Trophoblast cell (in vitro differentiated cells and primary cell): ENCODE measurements around the gene FERMT1.

Experiments
- DNase-seq, 2 donors: peaks; one replicate each; pipeline ENCODE4 v3.0.0-alpha.2; 2016
- H2AFZ ChIP-seq: 2 replicates; pipeline ENCODE4 v1.6.1; 2013; ENCODE audit warnings: low read length, moderate library complexity, mild to moderate bottlenecking; ENCODE audit not compliant: insufficient read depth, poor library complexity
- H2AK5ac ChIP-seq: 2 replicates; pipeline ENCODE4 v1.6.1; 2013; ENCODE audit warnings: mild to moderate bottlenecking, low read length
- H2BK120ac ChIP-seq: 2 replicates; pipeline ENCODE4 v1.6.1; 2013; ENCODE audit warnings: low read length, mild to moderate bottlenecking, moderate library complexity; ENCODE audit not compliant: insufficient read depth, poor library complexity
- H2BK12ac ChIP-seq: 2 replicates; pipeline ENCODE4 v1.6.1; 2013; ENCODE audit warnings: mild to moderate bottlenecking, low read length, moderate library complexity
- H2BK5ac ChIP-seq: 2 replicates; pipeline ENCODE4 v1.6.1; 2013; ENCODE audit warnings: low read length, low read depth, moderate library complexity, mild to moderate bottlenecking; ENCODE audit not compliant: poor library complexity
- H3K14ac ChIP-seq: 2 replicates; pipeline ENCODE4 v1.6.1; 2013; ENCODE audit warnings: mild to moderate bottlenecking, low read length
- H3K18ac ChIP-seq: 2 replicates; pipeline ENCODE4 v1.6.1; 2013; ENCODE audit warnings: mild to moderate bottlenecking, low read length
- H3K23ac ChIP-seq: 2 replicates; pipeline ENCODE4 v1.6.1; 2013; ENCODE audit warnings: low read length
- H3K27ac ChIP-seq: 2 replicates; pipeline ENCODE4 v1.5.1; 2013; ENCODE audit warnings: low read depth, mild to moderate bottlenecking, inconsistent platforms, low read length, moderate library complexity
- H3K27me3 ChIP-seq: 2 replicates; pipeline ENCODE4 v1.6.1; 2013; ENCODE audit warnings: inconsistent platforms, mild to moderate bottlenecking, low read length, moderate library complexity; ENCODE audit not compliant: insufficient read depth
- H3K36me3 ChIP-seq, 2 experiments: 1 replicate in 1 of 2; 2 replicates in 1 of 2; pipeline ENCODE4 v1.6.1; 2013; ENCODE audit warnings: low read length in 2 of 2, mild to moderate bottlenecking in 2 of 2, moderate library complexity in 1 of 2; ENCODE audit not compliant: insufficient read depth in 2 of 2, control insufficient read depth in 1 of 2
- H3K4ac ChIP-seq: 2 replicates; pipeline ENCODE4 v1.6.1; 2013; ENCODE audit warnings: low read depth, mild to moderate bottlenecking, low read length, moderate library complexity
- H3K4me1 ChIP-seq, 2 experiments: 1 replicate in 1 of 2; 2 replicates in 1 of 2; pipeline ENCODE4 v1.6.1; 2013; ENCODE audit warnings: low read length in 2 of 2, mild to moderate bottlenecking in 2 of 2, moderate library complexity in 1 of 2; ENCODE audit not compliant: insufficient read depth in 2 of 2, control insufficient read depth in 1 of 2
- H3K4me2 ChIP-seq: 2 replicates; pipeline ENCODE4 v1.6.1; 2013; ENCODE audit warnings: inconsistent platforms, mild to moderate bottlenecking, low read length, moderate library complexity
- H3K4me3 ChIP-seq: 2 replicates; pipeline ENCODE4 v1.5.1; 2013; ENCODE audit warnings: mild to moderate bottlenecking, low read depth, low read length, inconsistent platforms
- H3K79me1 ChIP-seq: one replicate; pipeline ENCODE4 v1.6.1; 2013; ENCODE audit warnings: low read length
- H3K79me2 ChIP-seq: 2 replicates; pipeline ENCODE4 v1.6.1; 2013; ENCODE audit warnings: low read length, mild to moderate bottlenecking; ENCODE audit not compliant: control insufficient read depth, insufficient read depth, poor library complexity
- H3K9ac ChIP-seq: 2 replicates; pipeline ENCODE4 v1.6.1; 2013; ENCODE audit warnings: mild to moderate bottlenecking, low read length
- H3K9me3 ChIP-seq: 2 replicates; pipeline ENCODE4 v1.6.1; 2013; ENCODE audit warnings: low read depth, mild to moderate bottlenecking, control low read depth, inconsistent platforms, low read length; ENCODE audit not compliant: insufficient read depth
- H4K12ac ChIP-seq: 2 replicates; pipeline ENCODE4 v1.6.1; 2013; ENCODE audit warnings: low read depth, mild to moderate bottlenecking, low read length, moderate library complexity
- H4K8ac ChIP-seq: 2 replicates; pipeline ENCODE4 v1.6.1; 2013; ENCODE audit warnings: low read depth, mild to moderate bottlenecking, low read length, moderate library complexity
- H4K91ac ChIP-seq: one replicate; pipeline ENCODE4 v1.6.1; 2013; ENCODE audit warnings: low read depth, mild to moderate bottlenecking, low read length, moderate library complexity
- WGBS: extraction: QIAGEN DNeasy Blood & Tissue Kit; methylation state at CpG from one replicate; pipeline ENCODE4 v1.1.7; 2013; ENCODE audit warnings: missing lambda C conversion rate; ENCODE audit not compliant: insufficient read length, insufficient coverage; ENCODE audit errors: extremely low coverage; 5-methylcytosine and 5-hydroxymethylcytosine counted together

The FERMT1 gene

GRCh38 chr20:6074784-6075183, 48.0 kb downstream of the FERMT1 start:
- no peak overlapping the region for H2AFZ ChIP-seq
- H2BK12ac ChIP-seq, result no peak overlapping the region
- no peak overlapping the region for H4K12ac ChIP-seq
- H3K27ac ChIP-seq, result no peak overlapping the region
- H3K9me3 ChIP-seq, result peaks cover 2% of the 10 kb centered on the region
- H2BK5ac ChIP-seq, result no peak overlapping the region
- no peak overlapping the region for H2BK120ac ChIP-seq
- H4K91ac ChIP-seq, result no peak overlapping the region
- no CpG with 5 or more reads among the region's 2 CpGs for WGBS
- no peaks in the 10 kb centered on the region for H3K79me2 ChIP-seq
- H4K8ac ChIP-seq, result no peak overlapping the region
- peaks cover 0 to 2% of the 10 kb centered on the region in 2 experiments for H3K4me1 ChIP-seq
- H3K27me3 ChIP-seq, result no peaks in the 10 kb centered on the region
- no peak overlapping the region for H3K4ac ChIP-seq
- no peak overlapping the region for H3K9ac ChIP-seq
- no peak for DNase-seq
- peaks cover 14 to 26% of the 10 kb centered on the region in 2 experiments for H3K36me3 ChIP-seq
- H3K18ac ChIP-seq, result no peak overlapping the region
- no peak overlapping the region for H3K4me2 ChIP-seq
- H3K4me3 ChIP-seq, result no peak overlapping the region
- H3K23ac ChIP-seq, result no peak overlapping the region
- H2AK5ac ChIP-seq, result no peak overlapping the region
- no peaks in the 10 kb centered on the region for H3K79me1 ChIP-seq
- no peak overlapping the region for H3K14ac ChIP-seq

DNA sequence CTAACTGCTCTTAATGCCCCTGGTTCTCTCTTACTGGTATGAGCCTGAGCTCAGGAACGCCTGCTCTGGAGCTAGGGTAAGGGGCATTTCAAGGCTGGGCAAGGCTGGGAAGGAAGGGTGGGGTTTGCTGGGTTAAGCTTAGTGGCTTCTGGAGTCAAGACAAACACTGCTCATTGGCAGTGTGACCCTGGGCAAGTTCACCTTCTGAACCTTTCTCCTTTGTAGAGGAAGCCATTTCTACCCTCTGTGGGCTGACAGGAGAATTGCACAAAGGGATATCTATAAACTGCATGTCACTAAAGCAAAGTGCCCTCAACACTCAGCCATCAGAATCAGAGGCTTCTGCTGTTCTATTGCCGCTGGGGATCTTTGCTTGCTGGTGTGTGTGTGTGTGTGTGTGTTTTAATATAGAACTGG, 48.7 kb downstream of the FERMT1 start:
- peak overlapping the region; percentile 40 for H4K8ac ChIP-seq
- H3K18ac ChIP-seq, result no peak overlapping the region
- no peak overlapping the region for H3K9ac ChIP-seq
- H3K79me2 ChIP-seq, result no peaks in the 10 kb centered on the region
- no peak overlapping the region for H4K12ac ChIP-seq
- peaks cover 14 to 29% of the 10 kb centered on the region in 2 experiments for H3K36me3 ChIP-seq
- no peak overlapping the region for H3K4ac ChIP-seq
- H3K27me3 ChIP-seq, result no peaks in the 10 kb centered on the region
- H3K27ac ChIP-seq, result no peak overlapping the region
- peaks cover 0 to 2% of the 10 kb centered on the region in 2 experiments for H3K4me1 ChIP-seq
- H3K14ac ChIP-seq, result no peak overlapping the region
- H2AK5ac ChIP-seq, result no peak overlapping the region
- WGBS, result no CpG with 5 or more reads among the region's 2 CpGs
- no peaks in the 10 kb centered on the region for H3K79me1 ChIP-seq
- H2BK12ac ChIP-seq, result no peak overlapping the region
- H3K9me3 ChIP-seq, result peaks cover 2% of the 10 kb centered on the region
- DNase-seq, result no peak
- H3K4me3 ChIP-seq, result no peak overlapping the region
- no peak overlapping the region for H3K23ac ChIP-seq
- H2AFZ ChIP-seq, result no peak overlapping the region
- H4K91ac ChIP-seq, result no peak overlapping the region
- H3K4me2 ChIP-seq, result no peak overlapping the region
- no peak overlapping the region for H2BK5ac ChIP-seq
- no peak overlapping the region for H2BK120ac ChIP-seq

DNA sequence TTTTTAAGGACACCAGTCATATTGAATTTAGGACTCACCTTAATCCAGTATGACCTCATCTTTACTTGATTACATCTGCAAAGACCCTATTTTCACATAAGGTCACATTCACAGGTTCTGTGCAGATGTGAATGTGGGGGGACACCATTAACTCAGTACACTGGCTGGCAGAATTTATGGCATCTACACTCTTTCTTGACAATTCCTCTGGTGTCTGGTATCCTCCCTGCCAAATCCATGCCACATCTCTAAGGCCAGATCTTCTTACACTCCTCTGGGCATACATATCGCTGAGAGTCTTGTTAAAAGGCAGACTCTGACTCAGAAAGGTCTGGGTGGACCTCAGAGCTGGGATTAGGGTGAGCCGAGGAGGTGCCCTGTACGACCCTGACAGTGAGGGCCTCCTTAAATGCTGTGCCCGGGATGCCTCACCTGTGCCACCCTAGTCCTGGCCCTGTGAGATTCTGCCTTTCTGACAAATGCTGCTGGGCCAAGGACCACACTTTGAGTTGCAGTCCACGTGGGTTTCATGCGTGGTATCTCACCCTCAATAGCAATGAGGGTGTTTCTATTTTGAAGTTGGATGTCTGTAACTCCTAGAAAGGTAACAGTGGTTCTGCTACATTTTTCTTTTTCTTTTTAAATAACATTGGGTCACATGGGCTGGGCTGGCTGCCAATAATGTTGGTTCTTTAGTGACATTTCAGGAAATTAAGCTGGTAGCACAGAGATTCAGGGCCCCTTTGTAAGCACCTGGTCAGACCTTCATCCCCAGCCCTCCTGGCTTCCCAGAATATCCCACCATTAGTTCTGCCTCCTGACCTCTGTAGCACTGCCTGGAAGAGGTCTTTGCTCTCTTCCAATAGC, 51.8 kb downstream of the FERMT1 start:
- no peak for DNase-seq
- no peak overlapping the region for H4K12ac ChIP-seq
- no peak overlapping the region for H3K4me3 ChIP-seq
- H3K4me2 ChIP-seq, result no peak overlapping the region
- no peaks in the 10 kb centered on the region for H3K79me2 ChIP-seq
- no peak overlapping the region for H3K23ac ChIP-seq
- peaks cover 2% of the 10 kb centered on the region for H3K9me3 ChIP-seq
- no peak overlapping the region for H4K8ac ChIP-seq
- H2AK5ac ChIP-seq, result no peak overlapping the region
- H3K9ac ChIP-seq, result no peak overlapping the region
- no peaks in the 10 kb centered on the region for H3K27me3 ChIP-seq
- WGBS, result no CpG with 5 or more reads among the region's 6 CpGs
- no peak overlapping the region for H3K14ac ChIP-seq
- no peaks in the 10 kb centered on the region for H3K79me1 ChIP-seq
- H3K4me1 ChIP-seq, result peaks cover 0 to 2% of the 10 kb centered on the region in 2 experiments
- H3K4ac ChIP-seq, result no peak overlapping the region
- peaks cover 6 to 13% of the 10 kb centered on the region in 2 experiments for H3K36me3 ChIP-seq
- no peak overlapping the region for H2AFZ ChIP-seq
- no peak overlapping the region for H4K91ac ChIP-seq
- no peak overlapping the region for H2BK5ac ChIP-seq
- H3K18ac ChIP-seq, result no peak overlapping the region
- no peak overlapping the region for H2BK12ac ChIP-seq
- no peak overlapping the region for H3K27ac ChIP-seq
- no peak overlapping the region for H2BK120ac ChIP-seq

- Histone ChIP-seq H2BK120ac (no peak overlapping the region), H4K8ac (no peak overlapping the region), H3K4me2 (no peak overlapping the region), H3K23ac (no peak overlapping the region), H3K27me3 (no peaks in the 10 kb centered on the region), H3K79me2 (no peaks in the 10 kb centered on the region), H4K12ac (no peak overlapping the region), H3K79me1 (no peaks in the 10 kb centered on the region), H3K9ac (no peak overlapping the region), H2AFZ (no peak overlapping the region), H3K27ac (no peak overlapping the region), H3K4me1 (peaks cover 0 to 2% of the 10 kb centered on the region in 2 experiments), H3K14ac (no peak overlapping the region), H2BK12ac (no peak overlapping the region), H2AK5ac (no peak overlapping the region), H3K36me3 (peaks cover 4 to 9% of the 10 kb centered on the region in 2 experiments), H4K91ac (no peak overlapping the region), H3K4ac (no peak overlapping the region), H3K9me3 (peaks cover 2% of the 10 kb centered on the region), H2BK5ac (no peak overlapping the region), H3K18ac (no peak overlapping the region), H3K4me3 (no peak overlapping the region)
- no CpG with 5 or more reads among the region's 2 CpGs for whole genome bisulfite sequencing
- no peak for DNase-seq
These were observed 53.2 kb downstream of the FERMT1 start for GRCh38 chr20:6069669-6070068.
